Loucy (cell line): Measurements from ENCODE around the gene OR6V1.

Experiments used
- H2AFZ ChIP-seq: fragments of 200-600 bp; sonication (generic); 2 replicates; pipeline ENCODE4 v1.6.0; 2016; ENCODE audit warnings: antibody characterized with exemption, mild to moderate bottlenecking, low read length, moderate library complexity
- H3F3A ChIP-seq: fragments of 200-600 bp; 2 replicates; pipeline ENCODE4 v1.6.0; 2016; ENCODE audit warnings: antibody characterized with exemption, low read depth, mild to moderate bottlenecking
- H3K27me3 ChIP-seq: fragments of 200-600 bp; sonication (generic); 2 replicates; pipeline ENCODE4 v1.6.1; 2014; ENCODE audit warnings: low read length, mild to moderate bottlenecking; ENCODE audit not compliant: insufficient read depth, poor library complexity, severe bottlenecking
- H3K36me3 ChIP-seq: fragments of 200-600 bp; sonication (generic); 2 replicates; pipeline ENCODE4 v1.6.1; 2016; ENCODE audit warnings: low read length; ENCODE audit not compliant: insufficient read depth
- H3K4me1 ChIP-seq: fragments of 200-600 bp; sonication (generic); 2 replicates; pipeline ENCODE4 v1.5.1; 2014; ENCODE audit warnings: low read length, mild to moderate bottlenecking; ENCODE audit not compliant: insufficient read depth, poor library complexity, severe bottlenecking
- H3K4me2 ChIP-seq: fragments of 200-600 bp; sonication (generic); 2 replicates; pipeline ENCODE4 v1.6.0; 2014; ENCODE audit warnings: antibody characterized with exemption, low read length, low read depth, mild to moderate bottlenecking; ENCODE audit not compliant: poor library complexity, severe bottlenecking
- H3K4me3 ChIP-seq: fragments of 200-600 bp; sonication (generic); 2 replicates; pipeline ENCODE4 v1.5.1; 2014; ENCODE audit warnings: low read length, mild to moderate bottlenecking, mixed read lengths; ENCODE audit not compliant: poor library complexity, severe bottlenecking
- H3K79me2 ChIP-seq: fragments of 200-600 bp; sonication (generic); 2 replicates; pipeline ENCODE4 v1.6.1; 2014; ENCODE audit warnings: low read length; ENCODE audit not compliant: insufficient read depth
- H3K9ac ChIP-seq: fragments of 200-600 bp; sonication (generic); 2 replicates; pipeline ENCODE4 v1.6.0; 2014; ENCODE audit warnings: mild to moderate bottlenecking, low read depth, low read length, moderate library complexity; ENCODE audit not compliant: poor library complexity, severe bottlenecking
- H3K9me2 ChIP-seq: fragments of 200-600 bp; sonication (generic); replicated peaks from 2 replicates; pipeline ENCODE4 v1.6.1; 2016; ENCODE audit warnings: low read depth, low read length, mixed read lengths
- H3K9me3 ChIP-seq: fragments of 200-600 bp; sonication (generic); 2 replicates; pipeline ENCODE4 v1.6.1; 2014; ENCODE audit warnings: mild to moderate bottlenecking, antibody characterized with exemption, low read length, low read depth; ENCODE audit not compliant: insufficient read depth
- H4K20me1 ChIP-seq: fragments of 200-600 bp; sonication (generic); 2 replicates; pipeline ENCODE4 v1.6.0; 2014; ENCODE audit warnings: antibody characterized with exemption, low read length, mild to moderate bottlenecking; ENCODE audit not compliant: insufficient read depth, poor library complexity, severe bottlenecking
- CTCF ChIP-seq: fragments of 200-600 bp; sonication (generic); conservative IDR thresholded peaks from 2 replicates; pipeline ENCODE4 v1.5.1; 2014; ENCODE audit warnings: mild to moderate bottlenecking, antibody characterized with exemption, low read length
- EZH2phosphoT487 ChIP-seq: fragments of 200-600 bp; IDR thresholded peaks from 2 replicates; pipeline ENCODE4 v1.6.1; 2018; ENCODE audit warnings: antibody characterized with exemption, mild to moderate bottlenecking, moderate library complexity, borderline replicate concordance

Gene OR6V1

GRCh38 chr7:143027032-143027431, 25.1 kb upstream of the OR6V1 start, which contains the start of gene OR9A2:
TSS of gene OR9A2 (minus strand) at chr7:143027132. CDS start at chr7:143027132, 0 bp downstream.
- H3K27me3 ChIP-seq = no peaks in the 10 kb centered on the region
- peaks cover 50% of the 10 kb centered on the region for H3K4me1 ChIP-seq
- H4K20me1 ChIP-seq = no peaks in the 10 kb centered on the region
- peaks cover 4% of the 10 kb centered on the region; the same call in 1 of the 2 replicates for H3F3A ChIP-seq
- no peaks in the 10 kb centered on the region for H3K9me3 ChIP-seq
- H3K36me3 ChIP-seq = no peaks in the 10 kb centered on the region
- no peak within 1 kb of the TSS for H3K9ac ChIP-seq
- TF ChIP-seq EZH2phosphoT487 (no peak), CTCF (no peak)
- no peak within 1 kb of the TSS for H2AFZ ChIP-seq
- no peak within 1 kb of the TSS for H3K4me3 ChIP-seq
- H3K4me2 ChIP-seq = no peak within 1 kb of the TSS
- H3K9me2 ChIP-seq = no peaks in the 10 kb centered on the region
- H3K79me2 ChIP-seq = no peaks in the 10 kb centered on the region

- Histone ChIP-seq H3K4me3 (no peak overlapping the region), H2AFZ (no peak overlapping the region), H3K9me2 (no peaks in the 10 kb centered on the region), H3K9me3 (no peaks in the 10 kb centered on the region), H3K4me1 (peaks cover 55% of the 10 kb centered on the region), H3F3A (peaks cover 4% of the 10 kb centered on the region; the same call in 1 of the 2 replicates), H3K9ac (no peak overlapping the region), H3K36me3 (no peaks in the 10 kb centered on the region), H3K79me2 (no peaks in the 10 kb centered on the region), H3K27me3 (no peaks in the 10 kb centered on the region), H3K4me2 (no peak overlapping the region), H4K20me1 (no peaks in the 10 kb centered on the region)
- no peak for TF ChIP-seq CTCF
- TF ChIP-seq EZH2phosphoT487 = no peak
Measured at GRCh38 chr7:143027683-143028082, 24.5 kb upstream of the OR6V1 start.

GRCh38 chr7:143038635-143039034, 13.5 kb upstream of the OR6V1 start:
- Histone ChIP-seq H3K79me2 (no peaks in the 10 kb centered on the region), H3K9me3 (no peaks in the 10 kb centered on the region)
- no peak for TF ChIP-seq EZH2phosphoT487
- no peak for TF ChIP-seq CTCF

More at GRCh38 chr7:143038635-143039034, 13.5 kb upstream of the OR6V1 start:
- Histone ChIP-seq H3K4me2 (no peak overlapping the region), H3K4me1 (peaks cover 44% of the 10 kb centered on the region), H3F3A (no peaks in the 10 kb centered on the region), H3K4me3 (no peak overlapping the region), H3K27me3 (no peaks in the 10 kb centered on the region), H2AFZ (no peak overlapping the region), H3K36me3 (no peaks in the 10 kb centered on the region), H3K9ac (no peak overlapping the region), H3K9me2 (no peaks in the 10 kb centered on the region), H4K20me1 (no peaks in the 10 kb centered on the region)
